ENCODE data around the gene MAPK12. TPM values are rescaled to one million over a fixed set of nuclear protein-coding genes. Genes with fewer than 3 reads are reported as not detected.

MAPK12 gene
- total and polyA plus RNA-seq, 2 of the 8 experiments (the other 6 are each of a cell fraction or from before 2014, with no cell fraction given): 17.3 to 20.3 TPM

DNA sequence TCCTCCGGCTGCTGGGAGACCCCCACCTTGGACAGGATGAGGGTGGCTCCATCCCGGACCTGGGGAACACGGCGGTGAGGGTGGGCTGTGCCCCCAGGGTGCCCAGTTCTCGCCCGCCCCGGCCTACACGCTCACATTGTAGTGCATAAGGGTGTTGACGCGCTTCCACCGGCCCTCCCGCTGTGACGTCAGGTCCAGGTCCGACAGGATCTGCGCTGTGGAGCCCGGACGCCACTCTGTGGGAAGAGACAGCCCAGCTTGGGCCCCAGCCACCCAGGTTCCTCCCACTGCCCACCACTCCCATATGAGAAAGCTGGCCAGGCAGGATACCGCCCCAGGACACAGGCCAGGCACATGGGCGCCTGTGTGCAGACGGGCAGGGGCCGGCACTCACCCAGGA, 17.0 kb upstream of the MAPK12 start (continued):
- TF ChIP-seq, protein P1, sequence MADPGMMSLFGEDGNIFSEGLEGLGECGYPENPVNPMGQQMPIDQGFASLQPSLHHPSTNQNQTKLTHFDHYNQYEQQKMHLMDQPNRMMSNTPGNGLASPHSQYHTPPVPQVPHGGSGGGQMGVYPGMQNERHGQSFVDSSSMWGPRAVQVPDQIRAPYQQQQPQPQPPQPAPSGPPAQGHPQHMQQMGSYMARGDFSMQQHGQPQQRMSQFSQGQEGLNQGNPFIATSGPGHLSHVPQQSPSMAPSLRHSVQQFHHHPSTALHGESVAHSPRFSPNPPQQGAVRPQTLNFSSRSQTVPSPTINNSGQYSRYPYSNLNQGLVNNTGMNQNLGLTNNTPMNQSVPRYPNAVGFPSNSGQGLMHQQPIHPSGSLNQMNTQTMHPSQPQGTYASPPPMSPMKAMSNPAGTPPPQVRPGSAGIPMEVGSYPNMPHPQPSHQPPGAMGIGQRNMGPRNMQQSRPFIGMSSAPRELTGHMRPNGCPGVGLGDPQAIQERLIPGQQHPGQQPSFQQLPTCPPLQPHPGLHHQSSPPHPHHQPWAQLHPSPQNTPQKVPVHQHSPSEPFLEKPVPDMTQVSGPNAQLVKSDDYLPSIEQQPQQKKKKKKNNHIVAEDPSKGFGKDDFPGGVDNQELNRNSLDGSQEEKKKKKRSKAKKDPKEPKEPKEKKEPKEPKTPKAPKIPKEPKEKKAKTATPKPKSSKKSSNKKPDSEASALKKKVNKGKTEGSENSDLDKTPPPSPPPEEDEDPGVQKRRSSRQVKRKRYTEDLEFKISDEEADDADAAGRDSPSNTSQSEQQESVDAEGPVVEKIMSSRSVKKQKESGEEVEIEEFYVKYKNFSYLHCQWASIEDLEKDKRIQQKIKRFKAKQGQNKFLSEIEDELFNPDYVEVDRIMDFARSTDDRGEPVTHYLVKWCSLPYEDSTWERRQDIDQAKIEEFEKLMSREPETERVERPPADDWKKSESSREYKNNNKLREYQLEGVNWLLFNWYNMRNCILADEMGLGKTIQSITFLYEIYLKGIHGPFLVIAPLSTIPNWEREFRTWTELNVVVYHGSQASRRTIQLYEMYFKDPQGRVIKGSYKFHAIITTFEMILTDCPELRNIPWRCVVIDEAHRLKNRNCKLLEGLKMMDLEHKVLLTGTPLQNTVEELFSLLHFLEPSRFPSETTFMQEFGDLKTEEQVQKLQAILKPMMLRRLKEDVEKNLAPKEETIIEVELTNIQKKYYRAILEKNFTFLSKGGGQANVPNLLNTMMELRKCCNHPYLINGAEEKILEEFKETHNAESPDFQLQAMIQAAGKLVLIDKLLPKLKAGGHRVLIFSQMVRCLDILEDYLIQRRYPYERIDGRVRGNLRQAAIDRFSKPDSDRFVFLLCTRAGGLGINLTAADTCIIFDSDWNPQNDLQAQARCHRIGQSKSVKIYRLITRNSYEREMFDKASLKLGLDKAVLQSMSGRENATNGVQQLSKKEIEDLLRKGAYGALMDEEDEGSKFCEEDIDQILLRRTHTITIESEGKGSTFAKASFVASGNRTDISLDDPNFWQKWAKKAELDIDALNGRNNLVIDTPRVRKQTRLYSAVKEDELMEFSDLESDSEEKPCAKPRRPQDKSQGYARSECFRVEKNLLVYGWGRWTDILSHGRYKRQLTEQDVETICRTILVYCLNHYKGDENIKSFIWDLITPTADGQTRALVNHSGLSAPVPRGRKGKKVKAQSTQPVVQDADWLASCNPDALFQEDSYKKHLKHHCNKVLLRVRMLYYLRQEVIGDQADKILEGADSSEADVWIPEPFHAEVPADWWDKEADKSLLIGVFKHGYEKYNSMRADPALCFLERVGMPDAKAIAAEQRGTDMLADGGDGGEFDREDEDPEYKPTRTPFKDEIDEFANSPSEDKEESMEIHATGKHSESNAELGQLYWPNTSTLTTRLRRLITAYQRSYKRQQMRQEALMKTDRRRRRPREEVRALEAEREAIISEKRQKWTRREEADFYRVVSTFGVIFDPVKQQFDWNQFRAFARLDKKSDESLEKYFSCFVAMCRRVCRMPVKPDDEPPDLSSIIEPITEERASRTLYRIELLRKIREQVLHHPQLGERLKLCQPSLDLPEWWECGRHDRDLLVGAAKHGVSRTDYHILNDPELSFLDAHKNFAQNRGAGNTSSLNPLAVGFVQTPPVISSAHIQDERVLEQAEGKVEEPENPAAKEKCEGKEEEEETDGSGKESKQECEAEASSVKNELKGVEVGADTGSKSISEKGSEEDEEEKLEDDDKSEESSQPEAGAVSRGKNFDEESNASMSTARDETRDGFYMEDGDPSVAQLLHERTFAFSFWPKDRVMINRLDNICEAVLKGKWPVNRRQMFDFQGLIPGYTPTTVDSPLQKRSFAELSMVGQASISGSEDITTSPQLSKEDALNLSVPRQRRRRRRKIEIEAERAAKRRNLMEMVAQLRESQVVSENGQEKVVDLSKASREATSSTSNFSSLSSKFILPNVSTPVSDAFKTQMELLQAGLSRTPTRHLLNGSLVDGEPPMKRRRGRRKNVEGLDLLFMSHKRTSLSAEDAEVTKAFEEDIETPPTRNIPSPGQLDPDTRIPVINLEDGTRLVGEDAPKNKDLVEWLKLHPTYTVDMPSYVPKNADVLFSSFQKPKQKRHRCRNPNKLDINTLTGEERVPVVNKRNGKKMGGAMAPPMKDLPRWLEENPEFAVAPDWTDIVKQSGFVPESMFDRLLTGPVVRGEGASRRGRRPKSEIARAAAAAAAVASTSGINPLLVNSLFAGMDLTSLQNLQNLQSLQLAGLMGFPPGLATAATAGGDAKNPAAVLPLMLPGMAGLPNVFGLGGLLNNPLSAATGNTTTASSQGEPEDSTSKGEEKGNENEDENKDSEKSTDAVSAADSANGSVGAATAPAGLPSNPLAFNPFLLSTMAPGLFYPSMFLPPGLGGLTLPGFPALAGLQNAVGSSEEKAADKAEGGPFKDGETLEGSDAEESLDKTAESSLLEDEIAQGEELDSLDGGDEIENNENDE (IDR thresholded peaks at IDR 0.05; ENCODE audit: insufficient replicate concordance, low read length): no peak
- no peak for TF ChIP-seq RFX5 (IDR thresholded peaks at IDR 0.05; ENCODE audit: borderline replicate concordance, low read depth, low read length)
- TF ChIP-seq EGR1 (IDR thresholded peaks at IDR 0.05; ENCODE audit: borderline replicate concordance, low read depth, low read length): no peak
- no peak for TF ChIP-seq SIRT6 (IDR thresholded peaks at IDR 0.05; ENCODE audit: low read length)
- TF ChIP-seq CHD2 (IDR thresholded peaks at IDR 0.05; ENCODE audit: low read length): no peak
- TF ChIP-seq TAF7 (optimal IDR thresholded peaks at IDR 0.05; ENCODE audit: borderline replicate concordance, low read depth, low read length): no peak
- no peak for TF ChIP-seq SIN3A (conservative IDR thresholded peaks at IDR 0.05 in 1 of 2, IDR thresholded peaks at IDR 0.05 in 1 of 2; ENCODE audit: low read depth in 1 of 2, low read length in 2 of 2)
- TF ChIP-seq KDM1A (IDR thresholded peaks at IDR 0.05; ENCODE audit: borderline replicate concordance, low read length): no peak
- no peak for TF ChIP-seq TEAD4 (IDR thresholded peaks at IDR 0.05; ENCODE audit: low read depth, low read length)
- TF ChIP-seq KDM5A (IDR thresholded peaks at IDR 0.05; ENCODE audit: low read length): no peak
- no peak for TF ChIP-seq RAD21 (IDR thresholded peaks at IDR 0.05 in 1 of 2, conservative IDR thresholded peaks at IDR 0.05 in 1 of 2; ENCODE audit: low read depth in 2 of 2, low read length in 2 of 2)
- no peak for TF ChIP-seq SP2 (IDR thresholded peaks at IDR 0.05; ENCODE audit: low read length)

Data from H1 (cell line).